ENCODE measurements around the gene IKBKE.
A peak's percentile ranks its signal among the peaks of the same experiment; 100 is the strongest.

Gene IKBKE

DNA sequence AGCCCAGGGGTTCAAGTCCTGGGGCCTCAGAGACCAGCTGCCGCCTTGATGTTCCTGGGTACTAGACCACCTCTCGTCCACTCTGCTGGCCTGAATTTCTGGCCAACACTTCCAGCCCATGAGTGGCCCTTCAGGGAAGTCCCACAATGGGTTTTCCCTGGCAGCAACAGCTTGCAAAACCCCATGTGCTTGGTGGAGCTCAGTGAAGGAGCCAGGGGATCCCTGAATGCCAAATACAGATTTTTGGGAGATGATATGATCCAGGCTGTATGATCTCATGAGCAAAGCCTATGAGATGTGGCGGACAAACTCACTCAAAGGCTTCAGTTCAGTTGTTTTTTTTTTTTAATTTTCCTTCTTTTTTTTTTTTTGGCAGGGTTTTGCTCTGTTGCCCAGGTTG is 27.5 kb downstream of the IKBKE start:
- no peak for DNase-seq

DNA sequence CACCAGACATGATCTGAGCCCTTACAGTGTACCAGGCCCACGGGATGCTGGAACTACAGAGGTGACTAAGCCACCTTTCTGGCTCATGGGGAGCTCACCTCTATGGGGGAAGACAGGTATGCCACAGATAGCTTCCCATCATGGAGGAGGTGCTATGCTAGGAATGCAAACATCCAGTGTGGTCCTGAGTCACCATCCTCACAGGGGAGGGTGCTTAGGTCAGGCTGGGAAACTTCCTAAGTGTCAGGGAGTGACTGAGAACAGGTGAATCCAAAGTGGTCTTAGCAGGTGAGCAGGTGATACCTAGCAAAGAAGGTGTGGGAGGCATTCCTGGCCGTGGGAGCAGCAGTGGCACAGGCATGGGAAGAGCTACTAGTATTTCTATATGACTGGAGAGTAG is 28.4 kb downstream of the IKBKE start:
- no peak for DNase-seq

DNA sequence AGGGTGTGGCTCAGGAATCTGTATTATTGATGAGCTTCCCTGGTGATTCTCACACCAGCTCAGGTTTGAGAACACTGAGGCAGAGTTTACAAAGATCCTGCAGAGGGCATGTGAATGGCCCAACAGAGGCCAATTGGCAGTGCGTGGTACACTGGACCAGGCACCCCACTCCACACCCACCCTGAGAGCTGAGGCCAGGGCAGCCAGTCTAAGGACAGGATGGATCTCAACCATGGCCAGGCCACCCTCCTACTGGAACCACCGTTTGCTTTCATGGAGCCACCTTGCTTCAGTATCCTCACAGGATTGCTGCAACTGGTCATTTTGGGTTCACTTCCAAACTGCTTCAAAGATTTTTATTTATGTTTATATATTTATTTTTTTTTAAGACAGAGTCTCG is 29.8 kb downstream of the IKBKE start:
- DNase-seq = no peak

DNA sequence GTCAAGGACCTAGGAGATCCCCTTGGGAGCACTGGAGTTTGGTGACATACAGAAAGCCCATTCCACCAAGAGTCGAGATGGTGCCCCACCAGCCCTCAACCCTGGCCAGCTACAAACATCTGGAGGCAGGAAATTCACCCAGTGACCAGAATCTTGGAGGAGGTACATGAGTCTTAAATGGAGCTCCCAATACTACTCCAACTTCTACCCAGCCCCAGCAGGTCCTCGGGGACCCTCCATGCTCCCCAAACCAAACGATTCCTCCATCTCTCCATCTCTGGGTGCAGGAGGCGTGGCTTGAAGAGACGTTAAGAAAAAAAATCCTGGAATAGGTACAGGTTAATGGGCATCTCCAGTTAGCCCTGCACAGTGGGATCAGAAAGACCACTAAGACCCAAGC is 31.6 kb downstream of the IKBKE start:
- no peak for DNase-seq

DNA sequence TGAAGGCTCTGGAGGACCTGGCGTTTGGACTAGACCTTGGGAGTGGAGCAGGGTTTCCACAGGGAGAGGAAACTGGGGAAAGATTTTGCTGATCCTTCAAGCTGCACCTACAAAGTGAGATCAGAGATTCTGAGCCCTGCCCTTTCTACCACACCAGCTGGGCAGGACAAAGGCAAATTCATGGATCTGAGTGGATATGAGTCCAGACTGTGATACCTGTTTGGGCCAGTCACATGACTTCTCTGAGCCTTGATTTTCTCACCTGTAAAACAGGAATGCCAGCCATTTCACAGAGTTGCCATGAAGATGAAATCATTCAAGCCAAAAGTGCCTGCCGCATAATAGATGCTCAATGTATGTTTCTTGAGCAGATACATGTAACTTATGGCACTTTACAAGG is 32.1 kb downstream of the IKBKE start:
- DNase-seq = no peak

DNA sequence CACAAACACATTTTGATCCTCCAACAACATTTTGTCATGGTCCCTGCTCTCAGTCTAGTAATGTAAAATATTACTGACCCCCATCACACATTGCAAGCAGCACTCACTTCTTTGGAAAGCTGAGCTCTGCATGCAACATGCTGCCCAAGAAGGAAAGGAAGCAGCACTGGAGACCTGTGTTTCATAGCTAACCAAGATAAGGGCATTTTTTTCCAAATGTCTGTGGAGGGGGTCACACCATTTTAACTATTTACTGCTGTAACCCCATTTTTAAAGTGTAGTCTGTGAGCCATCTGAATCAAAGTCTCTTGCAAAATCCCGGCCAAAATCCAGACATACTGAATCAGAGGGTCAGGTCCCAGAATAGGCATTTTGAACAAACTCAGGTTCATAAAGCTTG is 32.5 kb downstream of the IKBKE start:
- DNase-seq = no peak

DNA sequence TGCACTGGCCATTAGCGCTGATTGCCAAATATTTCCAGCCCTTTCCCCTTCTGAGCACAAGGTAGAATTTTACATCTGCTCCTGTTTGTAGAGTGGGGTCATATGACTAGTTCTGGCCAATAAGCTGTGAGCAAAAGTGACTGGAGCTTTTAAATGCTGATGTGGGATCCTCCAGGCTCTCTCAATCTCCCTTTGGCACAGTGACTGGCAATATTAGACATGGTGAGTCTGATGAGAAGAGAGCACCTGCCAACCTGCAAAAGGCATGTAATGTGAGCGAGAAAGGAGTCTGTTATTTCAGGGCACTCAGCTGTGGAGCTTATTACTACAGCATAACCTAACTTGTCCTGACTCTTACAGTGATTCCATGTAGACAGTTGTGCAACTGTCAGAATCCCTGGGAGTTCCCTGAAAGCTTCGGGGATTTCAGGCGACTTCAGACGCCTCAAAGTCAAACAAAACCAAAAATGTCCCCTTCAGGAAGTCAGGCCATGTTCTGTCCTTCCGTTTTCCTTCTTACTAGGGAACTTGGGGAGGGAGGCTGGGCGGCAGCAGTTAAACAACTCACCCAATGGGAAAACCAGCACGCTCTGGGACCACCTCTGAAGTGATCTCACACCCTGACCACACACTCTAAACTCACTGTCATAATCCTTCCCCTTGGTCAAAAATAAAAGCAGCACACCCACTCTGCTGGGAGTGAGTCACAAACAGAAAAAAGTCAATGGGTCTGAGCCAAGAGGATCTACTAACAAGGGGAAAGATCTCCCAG is 33.5 kb downstream of the IKBKE start:
- no peak for DNase-seq

DNA sequence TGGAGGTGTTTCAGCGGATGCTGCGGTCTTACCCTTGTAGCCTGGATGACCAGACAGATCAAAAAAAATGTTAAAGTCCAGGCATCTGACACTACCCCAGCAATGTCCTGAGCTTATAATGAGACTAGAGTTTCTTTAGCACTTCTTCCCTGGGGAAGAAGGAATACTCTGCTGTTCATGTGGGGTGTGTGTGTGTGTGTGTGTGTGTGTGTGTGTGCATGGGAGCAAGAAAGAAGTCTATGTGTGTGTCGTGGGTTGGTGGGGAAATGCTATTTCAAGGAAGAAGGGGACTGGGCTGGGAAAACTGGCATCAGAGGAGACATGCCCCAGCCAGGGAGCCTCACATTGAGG is 34.1 kb downstream of the IKBKE start:
- DNase-seq = no peak

DNA sequence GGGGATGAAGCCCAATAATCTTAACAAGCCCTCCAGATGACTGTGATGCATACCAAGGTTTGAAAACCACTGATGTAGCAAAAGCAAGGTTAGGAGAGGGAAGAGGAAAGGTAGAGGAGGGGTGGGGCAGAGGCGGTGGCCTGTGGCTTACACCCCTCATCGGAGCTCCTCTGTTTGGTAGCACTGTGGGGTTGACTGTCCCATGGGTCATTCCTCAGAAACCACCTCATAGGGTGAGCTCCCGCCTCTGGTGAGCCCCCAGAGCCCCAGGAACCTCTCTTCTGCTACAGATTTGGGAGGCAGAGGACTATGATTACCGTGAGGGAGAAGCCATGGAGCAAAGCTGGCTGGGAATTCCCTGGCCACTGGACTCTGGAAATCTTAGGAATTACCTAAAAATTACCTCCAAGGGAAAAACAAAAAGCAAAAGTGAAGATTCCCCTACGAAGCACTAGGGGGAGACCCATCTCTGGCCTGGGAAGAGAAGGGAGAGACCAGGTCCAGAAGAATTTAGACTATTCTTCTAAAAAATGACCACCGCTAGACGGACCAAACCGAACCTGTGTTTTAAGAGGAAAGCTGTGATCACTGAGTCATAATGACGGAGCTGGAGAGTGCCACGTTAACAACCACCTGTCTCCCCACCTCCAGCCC is 35.6 kb downstream of the IKBKE start:
- DNase-seq = no peak

DNA sequence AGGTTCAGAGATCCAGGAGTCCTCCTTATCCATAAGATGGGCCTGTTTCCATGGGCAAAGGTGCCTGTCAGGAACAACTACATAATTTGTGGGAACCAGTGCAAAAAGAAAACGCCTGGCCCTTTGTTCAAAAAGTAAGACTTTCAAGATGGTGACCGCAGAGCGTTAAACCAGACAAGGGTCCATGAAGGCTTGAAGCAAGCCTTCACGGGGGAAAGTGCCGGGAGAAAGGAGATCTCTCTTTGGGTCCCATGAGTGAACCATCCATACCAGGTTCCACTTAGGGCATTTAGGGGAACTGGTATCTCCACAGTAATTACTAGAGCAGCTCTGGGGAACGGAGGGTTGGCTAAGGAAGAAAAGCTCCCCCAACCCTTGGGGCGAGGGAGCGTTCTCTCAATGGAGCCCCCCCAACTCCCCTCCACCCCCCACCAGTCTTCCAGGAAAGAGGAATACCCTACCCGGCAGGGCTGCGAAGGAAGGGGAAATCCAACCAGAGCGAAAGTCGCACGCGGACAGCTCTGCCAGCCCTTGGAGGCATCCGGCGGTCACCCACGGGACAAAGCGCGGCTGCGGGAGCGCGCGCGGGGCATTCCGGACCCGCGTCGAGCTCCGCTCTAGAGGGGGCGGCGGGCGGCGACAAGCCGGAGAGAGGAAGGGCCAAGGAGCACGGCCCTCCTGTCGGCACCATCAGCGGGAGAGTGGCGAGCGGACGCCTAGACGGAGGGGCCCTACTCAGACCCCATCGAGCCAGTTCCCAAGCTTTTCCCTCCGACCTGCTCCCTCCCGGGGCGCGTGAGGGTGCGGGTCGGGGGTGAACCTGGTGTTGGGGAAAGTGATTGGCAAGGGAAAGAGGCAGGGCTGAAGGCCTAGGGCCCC is 36.4 kb downstream of the IKBKE start:
- peak; percentile 7 for DNase-seq

DNA sequence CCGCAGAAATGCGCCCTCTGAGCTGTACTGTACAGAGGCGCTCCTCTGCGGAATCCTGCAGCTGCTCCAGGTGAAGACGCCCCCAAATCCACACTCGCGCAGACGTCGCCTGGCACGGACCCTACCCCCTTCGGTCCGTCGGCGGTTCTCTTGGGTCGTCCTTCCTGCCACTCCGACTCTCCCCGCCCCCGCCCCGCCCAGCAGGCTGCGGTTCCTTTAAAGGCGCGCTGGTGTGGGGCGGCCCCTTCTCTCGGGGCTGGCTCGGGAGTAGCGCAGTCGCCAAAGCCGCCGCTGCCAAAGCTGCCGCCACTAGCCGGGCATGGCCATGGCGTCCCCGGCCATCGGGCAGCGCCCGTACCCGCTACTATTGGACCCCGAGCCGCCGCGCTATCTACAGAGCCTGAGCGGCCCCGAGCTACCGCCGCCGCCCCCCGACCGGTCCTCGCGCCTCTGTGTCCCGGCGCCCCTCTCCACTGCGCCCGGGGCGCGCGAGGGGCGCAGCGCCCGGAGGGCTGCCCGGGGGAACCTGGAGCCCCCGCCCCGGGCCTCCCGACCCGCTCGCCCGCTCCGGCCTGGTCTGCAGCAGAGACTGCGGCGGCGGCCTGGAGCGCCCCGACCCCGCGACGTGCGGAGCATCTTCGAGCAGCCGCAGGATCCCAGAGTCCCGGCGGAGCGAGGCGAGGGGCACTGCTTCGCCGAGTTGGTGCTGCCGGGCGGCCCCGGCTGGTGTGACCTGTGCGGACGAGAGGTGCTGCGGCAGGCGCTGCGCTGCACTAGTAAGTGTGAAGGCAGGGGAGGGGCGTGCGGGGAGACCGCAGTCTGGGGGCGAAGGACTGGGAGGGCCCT is 37.2 kb downstream of the IKBKE start, which contains the start of gene RASSF5:
TSS of gene RASSF5 (plus strand) at position 248 of the 846 bp plus-strand sequence. CDS start at position 320, 72 bp downstream.
- peak; percentile 75 for DNase-seq

DNA sequence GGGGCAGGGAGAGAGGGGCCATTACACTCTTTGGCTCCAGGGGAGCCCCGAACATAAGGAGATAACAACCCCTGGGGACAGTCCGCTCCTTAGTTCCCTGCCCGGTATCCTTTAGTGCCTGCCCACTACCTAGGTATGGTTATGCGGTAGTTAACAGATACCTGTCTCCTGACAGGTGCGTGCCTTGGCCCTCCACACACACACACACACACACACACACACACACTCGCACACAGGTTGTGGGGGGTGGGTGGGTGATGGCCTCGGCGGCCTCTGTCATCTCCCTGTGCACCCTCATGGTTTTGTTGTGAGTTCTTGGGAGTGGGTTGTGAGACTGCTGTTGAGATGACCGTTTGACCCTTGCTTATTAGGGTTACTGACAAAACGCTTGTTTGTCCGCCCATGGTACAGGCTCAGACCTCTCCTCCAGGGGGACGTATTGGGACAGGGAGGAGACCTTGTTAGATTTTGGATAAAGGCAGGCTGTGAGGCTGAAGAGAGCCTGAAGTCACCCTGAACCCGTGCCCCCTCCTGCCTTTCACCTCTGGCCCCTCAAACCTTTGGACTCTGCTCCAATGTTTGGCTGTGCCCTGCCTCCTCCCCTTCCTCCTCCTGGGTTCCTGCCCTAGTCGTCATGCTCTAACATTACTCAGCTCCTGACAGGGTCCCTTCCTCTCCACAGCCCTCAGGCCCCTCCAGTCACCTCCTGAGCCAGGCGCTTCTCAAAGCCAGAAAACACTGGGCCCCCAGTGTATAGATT is 38.0 kb downstream of the IKBKE start:
- DNase-seq = no peak

DNA sequence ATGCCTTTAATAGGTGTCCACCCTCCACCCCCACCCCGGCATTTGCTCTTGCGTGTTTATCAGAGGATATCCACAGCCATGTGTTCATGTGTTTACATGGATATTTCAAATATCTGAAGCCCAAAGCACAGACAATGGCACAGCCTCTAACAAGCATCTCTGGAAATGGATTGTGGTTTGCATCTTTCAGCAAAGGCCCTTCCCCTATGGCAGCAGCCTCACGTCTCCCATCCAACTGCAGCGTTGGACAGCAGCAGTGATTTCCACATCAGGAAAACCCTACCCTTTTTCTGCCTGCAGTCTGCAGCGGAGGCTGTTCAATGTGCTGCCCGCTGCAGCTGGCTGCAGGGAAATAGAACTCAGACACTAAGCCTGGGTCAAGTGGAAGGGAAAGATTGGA is 38.7 kb downstream of the IKBKE start:
- no peak for DNase-seq

DNA sequence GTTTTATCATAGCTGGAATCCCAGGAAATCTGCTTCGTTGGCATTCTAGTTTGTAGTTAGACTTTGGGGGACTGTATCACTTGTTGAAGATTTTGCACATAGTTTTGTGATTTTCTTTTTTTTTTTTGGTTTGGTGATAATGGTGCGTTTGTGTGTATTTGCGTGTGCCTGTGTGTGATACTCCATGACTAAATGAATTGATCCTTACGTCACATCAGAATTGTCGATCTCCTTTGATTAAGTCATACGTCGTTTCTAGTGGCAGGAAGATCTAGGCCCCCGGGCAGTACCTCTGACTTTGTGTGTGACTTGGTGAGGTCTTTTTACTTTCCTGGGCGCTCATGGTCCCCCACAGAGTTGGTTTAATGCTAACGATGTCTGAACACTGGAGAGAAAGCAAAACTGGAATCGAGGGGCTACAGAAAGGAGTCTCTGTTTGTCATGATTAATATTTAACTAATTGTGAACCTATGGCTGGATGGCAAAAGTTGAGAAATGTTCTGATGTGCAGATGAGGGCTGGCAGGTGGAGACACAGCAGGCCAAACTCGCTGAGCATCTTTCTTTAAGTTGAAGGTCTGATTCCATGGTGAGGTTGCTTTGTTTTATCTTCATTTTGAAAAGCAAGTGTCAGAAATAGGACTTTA is 39.5 kb downstream of the IKBKE start:
- DNase-seq = no peak

DNA sequence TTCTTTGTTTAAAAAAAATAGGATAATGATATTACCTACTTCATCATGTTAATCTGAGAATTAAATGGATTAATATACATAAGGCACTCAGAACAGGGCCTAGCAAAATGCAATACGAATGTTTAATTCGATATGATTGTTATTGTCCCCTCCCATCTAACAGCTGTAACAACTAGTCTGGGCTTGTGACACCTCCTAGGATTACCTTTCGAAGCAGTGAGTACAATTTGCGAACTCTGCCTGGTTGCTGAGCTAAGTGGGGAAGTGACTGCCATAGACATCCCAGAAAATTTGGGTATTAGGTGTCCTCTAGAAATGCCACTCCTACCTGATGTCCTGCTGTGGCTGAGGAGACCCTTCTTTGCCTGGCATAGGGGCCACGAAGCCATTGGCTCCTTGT is 40.1 kb downstream of the IKBKE start:
- no peak for DNase-seq

DNA sequence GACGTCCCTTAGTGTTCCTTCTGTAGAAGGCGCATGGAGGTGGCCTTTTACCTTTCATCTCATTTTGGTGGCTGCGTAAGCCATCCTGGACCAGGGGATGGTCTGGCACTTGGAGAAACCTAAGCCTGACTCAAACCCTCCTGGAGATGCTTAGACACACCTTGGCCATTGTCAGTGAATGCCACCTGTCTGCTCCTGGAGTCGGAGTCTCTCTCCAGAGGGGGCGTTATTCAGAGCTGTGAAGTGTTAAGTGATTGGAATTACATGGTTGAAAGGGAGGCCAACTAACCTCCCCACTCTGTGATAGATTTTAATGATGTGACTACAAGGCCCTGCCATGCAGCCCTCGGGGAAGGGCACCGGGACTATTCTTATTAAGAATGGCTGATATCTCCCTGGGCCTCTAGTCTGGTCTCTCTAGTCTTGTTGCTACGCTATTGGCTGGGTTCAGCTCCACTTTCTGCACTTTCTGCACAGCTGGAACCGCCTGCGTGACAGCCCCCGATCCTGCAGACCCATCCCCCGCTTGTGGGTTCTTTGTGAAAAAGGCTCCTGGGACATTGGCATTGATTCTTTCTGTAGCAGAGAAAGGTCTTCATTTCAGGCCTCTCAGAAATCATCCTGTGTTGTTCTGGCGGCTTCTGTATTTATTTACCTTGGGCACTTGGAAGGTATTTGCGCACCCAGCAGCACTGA is 41.2 kb downstream of the IKBKE start:
- DNase-seq = no peak

DNA sequence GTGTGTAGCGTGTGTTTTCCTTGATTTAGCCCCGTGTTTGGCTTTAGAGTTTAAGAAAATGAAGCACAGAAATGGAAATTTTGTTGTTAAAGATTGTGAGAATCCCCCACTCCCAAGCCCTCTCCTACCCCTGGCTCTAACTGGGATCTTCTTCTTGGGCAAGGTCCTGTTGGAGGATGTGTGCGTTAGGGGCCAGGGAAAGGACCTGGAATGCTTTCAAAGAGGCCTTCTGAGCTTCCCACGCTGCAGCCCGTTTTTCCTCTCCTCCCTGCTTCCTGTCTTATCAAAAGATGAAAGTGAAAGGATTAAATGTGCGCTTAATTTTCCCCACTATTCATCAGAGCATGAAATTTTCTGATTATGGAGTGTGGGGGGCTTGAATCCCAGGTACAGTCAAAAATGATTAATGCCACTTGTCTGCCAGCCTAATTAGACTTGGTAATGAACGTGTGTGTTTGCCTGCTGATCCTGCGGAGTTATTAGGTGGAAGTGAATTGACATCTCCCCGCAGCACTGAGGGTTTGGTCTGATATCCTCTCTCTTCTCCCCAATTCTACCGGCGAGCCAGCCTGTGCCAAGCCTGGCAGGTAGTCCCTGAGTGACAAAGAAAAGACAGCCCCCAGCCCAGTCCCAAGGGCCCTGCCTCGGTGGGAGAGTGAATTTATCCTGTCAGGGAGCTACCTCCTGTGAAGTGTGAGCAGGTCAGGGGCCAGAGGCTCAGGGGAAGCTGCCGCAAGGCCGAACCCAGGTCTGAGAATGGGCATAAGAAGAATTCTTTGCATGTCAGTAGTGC is 42.0 kb downstream of the IKBKE start:
- DNase-seq = no peak

DNA sequence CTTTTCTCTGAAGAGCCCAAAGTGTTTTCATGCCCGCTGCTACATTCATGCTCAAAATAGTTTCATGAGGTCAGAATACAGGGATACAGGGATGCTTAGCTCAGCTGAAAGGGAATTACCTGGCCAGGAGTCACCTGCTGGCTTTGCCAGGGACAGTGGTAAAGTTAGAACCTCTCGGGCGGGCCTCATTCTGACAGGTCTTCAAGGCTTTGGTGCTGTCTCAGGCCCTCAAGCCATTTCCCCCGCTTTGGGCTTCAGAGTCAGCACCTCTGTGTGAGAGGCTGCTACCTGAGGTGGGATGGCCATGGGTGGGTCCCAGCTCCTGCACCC is 42.5 kb downstream of the IKBKE start:
- DNase-seq = no peak

DNA sequence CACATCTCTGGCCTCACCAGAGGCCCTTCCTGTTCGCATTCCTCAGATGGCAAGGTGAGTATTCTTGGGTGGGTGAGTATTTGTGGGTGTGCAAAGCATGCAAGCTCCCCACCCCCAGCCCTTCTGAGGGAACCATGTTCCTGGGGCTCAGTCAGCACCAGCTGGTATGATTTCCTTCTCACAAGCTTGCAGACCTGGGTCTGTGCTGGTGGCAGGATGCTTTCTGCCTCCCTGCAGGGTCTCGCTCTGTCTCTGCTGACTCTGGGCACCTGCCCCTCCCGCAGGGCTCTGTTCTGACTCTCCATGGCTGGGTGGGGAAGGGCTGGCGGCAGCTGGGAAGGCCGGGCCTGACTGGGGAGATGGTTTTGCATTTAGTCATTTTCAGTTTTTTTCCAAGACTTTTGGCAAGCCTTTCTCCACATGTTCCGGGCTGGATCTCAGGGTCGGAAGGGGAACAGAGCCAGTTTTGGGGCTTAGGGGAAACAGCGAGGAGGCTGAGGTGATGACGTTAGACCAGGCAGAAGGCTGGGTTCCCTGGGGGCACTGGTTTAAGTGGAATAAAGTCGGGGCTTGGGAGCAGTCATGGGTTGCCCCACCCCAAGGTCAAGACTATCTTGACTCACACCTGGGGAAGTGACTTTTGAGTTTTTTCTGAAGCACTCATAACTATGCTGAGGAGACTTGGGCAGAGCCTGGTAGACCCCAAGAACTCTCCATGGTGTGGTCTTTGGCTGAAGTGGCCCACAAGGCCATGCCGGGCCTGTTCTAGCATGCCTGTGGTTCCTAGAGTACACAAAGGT is 43.2 kb downstream of the IKBKE start:
- no peak for DNase-seq
